ENCODE results near the gene STRN4. TPM values are rescaled to one million over a fixed set of nuclear protein-coding genes. Genes with fewer than 3 reads are reported as not detected.
A peak's percentile ranks its signal among the peaks of the same experiment; 100 is the strongest.

STRN4 gene
- total and polyA plus RNA-seq, 9 of the 15 experiments (the other 6 are each of a cell fraction or from before 2014, with no cell fraction given): 0.62 to 83.7 (median 36.9) TPM

- TF ChIP-seq, protein P1, sequence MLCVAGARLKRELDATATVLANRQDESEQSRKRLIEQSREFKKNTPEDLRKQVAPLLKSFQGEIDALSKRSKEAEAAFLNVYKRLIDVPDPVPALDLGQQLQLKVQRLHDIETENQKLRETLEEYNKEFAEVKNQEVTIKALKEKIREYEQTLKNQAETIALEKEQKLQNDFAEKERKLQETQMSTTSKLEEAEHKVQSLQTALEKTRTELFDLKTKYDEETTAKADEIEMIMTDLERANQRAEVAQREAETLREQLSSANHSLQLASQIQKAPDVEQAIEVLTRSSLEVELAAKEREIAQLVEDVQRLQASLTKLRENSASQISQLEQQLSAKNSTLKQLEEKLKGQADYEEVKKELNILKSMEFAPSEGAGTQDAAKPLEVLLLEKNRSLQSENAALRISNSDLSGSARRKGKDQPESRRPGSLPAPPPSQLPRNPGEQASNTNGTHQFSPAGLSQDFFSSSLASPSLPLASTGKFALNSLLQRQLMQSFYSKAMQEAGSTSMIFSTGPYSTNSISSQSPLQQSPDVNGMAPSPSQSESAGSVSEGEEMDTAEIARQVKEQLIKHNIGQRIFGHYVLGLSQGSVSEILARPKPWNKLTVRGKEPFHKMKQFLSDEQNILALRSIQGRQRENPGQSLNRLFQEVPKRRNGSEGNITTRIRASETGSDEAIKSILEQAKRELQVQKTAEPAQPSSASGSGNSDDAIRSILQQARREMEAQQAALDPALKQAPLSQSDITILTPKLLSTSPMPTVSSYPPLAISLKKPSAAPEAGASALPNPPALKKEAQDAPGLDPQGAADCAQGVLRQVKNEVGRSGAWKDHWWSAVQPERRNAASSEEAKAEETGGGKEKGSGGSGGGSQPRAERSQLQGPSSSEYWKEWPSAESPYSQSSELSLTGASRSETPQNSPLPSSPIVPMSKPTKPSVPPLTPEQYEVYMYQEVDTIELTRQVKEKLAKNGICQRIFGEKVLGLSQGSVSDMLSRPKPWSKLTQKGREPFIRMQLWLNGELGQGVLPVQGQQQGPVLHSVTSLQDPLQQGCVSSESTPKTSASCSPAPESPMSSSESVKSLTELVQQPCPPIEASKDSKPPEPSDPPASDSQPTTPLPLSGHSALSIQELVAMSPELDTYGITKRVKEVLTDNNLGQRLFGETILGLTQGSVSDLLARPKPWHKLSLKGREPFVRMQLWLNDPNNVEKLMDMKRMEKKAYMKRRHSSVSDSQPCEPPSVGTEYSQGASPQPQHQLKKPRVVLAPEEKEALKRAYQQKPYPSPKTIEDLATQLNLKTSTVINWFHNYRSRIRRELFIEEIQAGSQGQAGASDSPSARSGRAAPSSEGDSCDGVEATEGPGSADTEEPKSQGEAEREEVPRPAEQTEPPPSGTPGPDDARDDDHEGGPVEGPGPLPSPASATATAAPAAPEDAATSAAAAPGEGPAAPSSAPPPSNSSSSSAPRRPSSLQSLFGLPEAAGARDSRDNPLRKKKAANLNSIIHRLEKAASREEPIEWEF (CRISPR knock-in tag; IDR thresholded peaks at IDR 0.05): no peak
- TF ChIP-seq ZNF324 (CRISPR knock-in tag; IDR thresholded peaks at IDR 0.05): no peak
- no peak for TF ChIP-seq BRF1 (IDR thresholded peaks at IDR 0.05; ENCODE audit: borderline replicate concordance, extremely low read depth, insufficient read length)
- peak; percentile 70 for TF ChIP-seq SMC3 (conservative IDR thresholded peaks at IDR 0.05; ENCODE audit: insufficient read depth, low read depth, low read length)
- TF ChIP-seq POLR3G (IDR thresholded peaks at IDR 0.05; ENCODE audit: extremely low read depth, insufficient read length, insufficient replicate concordance): no peak
- TF ChIP-seq PATZ1 (CRISPR knock-in tag; IDR thresholded peaks at IDR 0.05; ENCODE audit: borderline replicate concordance): no peak
- peak; percentile 77 to 83 (median 79) for TF ChIP-seq CTCF (IDR thresholded peaks at IDR 0.05 in 2 of 3, conservative IDR thresholded peaks at IDR 0.05 in 1 of 3; ENCODE audit: insufficient read depth in 2 of 3, low read depth in 1 of 3, low read length in 3 of 3)
- TF ChIP-seq, protein P2, sequence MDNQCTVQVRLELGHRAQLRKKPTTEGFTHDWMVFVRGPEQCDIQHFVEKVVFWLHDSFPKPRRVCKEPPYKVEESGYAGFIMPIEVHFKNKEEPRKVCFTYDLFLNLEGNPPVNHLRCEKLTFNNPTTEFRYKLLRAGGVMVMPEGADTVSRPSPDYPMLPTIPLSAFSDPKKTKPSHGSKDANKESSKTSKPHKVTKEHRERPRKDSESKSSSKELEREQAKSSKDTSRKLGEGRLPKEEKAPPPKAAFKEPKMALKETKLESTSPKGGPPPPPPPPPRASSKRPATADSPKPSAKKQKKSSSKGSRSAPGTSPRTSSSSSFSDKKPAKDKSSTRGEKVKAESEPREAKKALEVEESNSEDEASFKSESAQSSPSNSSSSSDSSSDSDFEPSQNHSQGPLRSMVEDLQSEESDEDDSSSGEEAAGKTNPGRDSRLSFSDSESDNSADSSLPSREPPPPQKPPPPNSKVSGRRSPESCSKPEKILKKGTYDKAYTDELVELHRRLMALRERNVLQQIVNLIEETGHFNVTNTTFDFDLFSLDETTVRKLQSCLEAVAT (IDR thresholded peaks at IDR 0.05): no peak
- TF ChIP-seq POLR2A (conservative IDR thresholded peaks at IDR 0.05): no peak
- TF ChIP-seq SREBF1 (IDR thresholded peaks at IDR 0.05; ENCODE audit: borderline replicate concordance, low read depth, low read length): no peak
- TF ChIP-seq CCAR2 (IDR thresholded peaks at IDR 0.05; ENCODE audit: low read depth, low read length): no peak
- peak; percentile 37 to 74 for TF ChIP-seq RAD21 (CRISPR knock-in tag; conservative IDR thresholded peaks at IDR 0.05 in 1 of 2, IDR thresholded peaks at IDR 0.05 in 1 of 2)
- no peak for TF ChIP-seq ZNF311 (CRISPR knock-in tag; IDR thresholded peaks at IDR 0.05)
These were observed 7.3 kb upstream of the STRN4 start (continued) for GRCh38 chr19:46753420-46754155.
